Erythroblast (primary cell): Measurements from ENCODE around the gene VCX3B.
"Not testable (repeated sequence)": the region's sequence is repeated elsewhere in the genome, so short reads cannot be mapped to it uniquely, and the experiment has no call there.

Experiments used
- DNase-seq, 2 experiments: peaks; one replicate each; lab custom pipeline; 2025; lab: John Stamatoyannopoulos, UW
- GATA1 ChIP-seq: IDR thresholded peaks from 2 replicates; pipeline ENCODE4 v1.6.1; 2011; ENCODE audit warnings: low read depth, mild to moderate bottlenecking, control low read depth, low read length, moderate library complexity
- POLR2A ChIP-seq: IDR thresholded peaks from 2 replicates; pipeline ENCODE4 v1.6.1; 2011; ENCODE audit warnings: mild to moderate bottlenecking, low read length

Gene VCX3B

GRCh38 chrX:8464530-8464929 lies at the start of gene VCX3B:
Gene VCX3B, plus strand, starts transcription at chrX:8464830. Its CDS starts 621 bp downstream, at chrX:8465451.
- not testable (repeated sequence) for DNase-seq

- DNase-seq = no peak
- TF ChIP-seq GATA1 (no peak), POLR2A (no peak)
Observed at GRCh38 chrX:8418301-8418700, 46.3 kb upstream of the VCX3B start.

GRCh38 chrX:8424912-8425311 lies 39.7 kb upstream of the VCX3B start:
- TF ChIP-seq GATA1 (no peak), POLR2A (no peak)
- no peak for DNase-seq

GRCh38 chrX:8429692-8430249 lies 34.9 kb upstream of the VCX3B start:
- DNase-seq = no peak
- TF ChIP-seq POLR2A (no peak), GATA1 (no peak)

- DNase-seq = no peak
- TF ChIP-seq GATA1 = no peak
- TF ChIP-seq POLR2A = no peak
Observed at GRCh38 chrX:8430444-8430843, 34.2 kb upstream of the VCX3B start.

- DNase-seq = no peak
- no peak for TF ChIP-seq POLR2A
- no peak for TF ChIP-seq GATA1
Observed at GRCh38 chrX:8432396-8432795, 32.2 kb upstream of the VCX3B start.

GRCh38 chrX:8433109-8434062 lies 31.2 kb upstream of the VCX3B start:
- TF ChIP-seq POLR2A (no peak), GATA1 (no peak)
- DNase-seq = no peak

GRCh38 chrX:8447368-8447767 lies 17.3 kb upstream of the VCX3B start:
- TF ChIP-seq GATA1 (no peak), POLR2A (no peak)
- DNase-seq = no peak

- DNase-seq = not testable (repeated sequence)
Observed at GRCh38 chrX:8452343-8452742, 12.3 kb upstream of the VCX3B start.

GRCh38 chrX:8453611-8454010 lies 11.0 kb upstream of the VCX3B start:
- no peak for DNase-seq

GRCh38 chrX:8455557-8455956 lies 9.1 kb upstream of the VCX3B start:
- no peak for DNase-seq
- TF ChIP-seq POLR2A (no peak), GATA1 (no peak)

More at GRCh38 chrX:8453611-8454010, 11.0 kb upstream of the VCX3B start:
- TF ChIP-seq POLR2A (no peak), GATA1 (no peak)

- TF ChIP-seq GATA1 (no peak), POLR2A (no peak)
Observed at GRCh38 chrX:8462488-8462887, 2.1 kb upstream of the VCX3B start.

GRCh38 chrX:8484360-8484949 lies 19.8 kb downstream of the VCX3B start:
- TF ChIP-seq GATA1 (no peak), POLR2A (no peak)
- no peak for DNase-seq

More at GRCh38 chrX:8462488-8462887, 2.1 kb upstream of the VCX3B start:
- no peak for DNase-seq

- DNase-seq = not testable (repeated sequence)
Observed at GRCh38 chrX:8495036-8495435, 30.4 kb downstream of the VCX3B start.

- DNase-seq = no peak
- TF ChIP-seq POLR2A = no peak
- TF ChIP-seq GATA1 = no peak
Observed at GRCh38 chrX:8500203-8500602, 35.6 kb downstream of the VCX3B start.

GRCh38 chrX:8502101-8502500 lies 37.5 kb downstream of the VCX3B start:
- DNase-seq = not testable (repeated sequence)
